GM19240 (cell line): ENCODE measurements around the gene ABCA10.
"Not testable (repeated sequence)": the region's sequence is repeated elsewhere in the genome, so short reads cannot be mapped to it uniquely, and the experiment has no call there.

Experiments
- DNase-seq: peaks from one replicate; pipeline ENCODE4 v3.0.0; 2011; ENCODE audit warnings: low spot score; ENCODE audit not compliant: insufficient read length

ABCA10 gene

DNA sequence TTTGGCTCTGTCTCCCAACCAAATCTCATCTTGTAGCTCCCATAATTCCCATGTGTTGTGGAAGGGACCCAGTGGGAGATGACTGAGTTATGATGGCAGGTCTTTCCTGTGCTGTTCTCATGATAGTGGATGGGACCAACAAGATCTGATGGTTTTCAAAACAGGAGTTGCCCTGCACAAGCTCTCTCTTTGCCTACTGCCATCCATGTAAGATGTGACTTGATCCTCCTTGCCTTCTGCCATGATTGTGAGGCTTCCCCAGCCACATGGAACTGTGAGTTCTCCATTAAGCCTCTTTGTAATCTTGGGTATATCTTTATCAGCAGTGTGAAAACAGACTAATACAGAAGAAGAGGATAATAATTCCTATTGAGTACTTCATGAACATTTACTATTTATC, 60.0 kb downstream of the ABCA10 start:
- DNase-seq = not testable (repeated sequence)

DNA sequence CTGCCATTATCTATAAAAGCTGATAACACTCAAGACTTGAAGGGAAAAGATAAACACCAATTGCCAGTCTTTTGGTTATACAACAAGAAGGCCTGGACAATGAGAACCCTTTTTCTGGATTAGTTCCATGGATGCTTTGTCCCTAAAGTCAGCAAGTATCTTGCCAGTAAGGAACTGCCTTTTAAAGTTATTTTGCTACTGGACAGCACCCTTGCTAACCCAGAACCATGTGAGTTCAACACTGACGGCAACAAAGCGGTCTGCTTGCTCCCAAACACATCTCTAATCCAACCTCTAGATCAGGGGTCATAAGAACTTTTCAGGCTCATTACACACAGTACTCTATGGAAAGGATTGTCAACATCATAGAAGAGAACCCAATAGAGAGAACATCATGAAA, 61.7 kb downstream of the ABCA10 start:
- no peak for DNase-seq

DNA sequence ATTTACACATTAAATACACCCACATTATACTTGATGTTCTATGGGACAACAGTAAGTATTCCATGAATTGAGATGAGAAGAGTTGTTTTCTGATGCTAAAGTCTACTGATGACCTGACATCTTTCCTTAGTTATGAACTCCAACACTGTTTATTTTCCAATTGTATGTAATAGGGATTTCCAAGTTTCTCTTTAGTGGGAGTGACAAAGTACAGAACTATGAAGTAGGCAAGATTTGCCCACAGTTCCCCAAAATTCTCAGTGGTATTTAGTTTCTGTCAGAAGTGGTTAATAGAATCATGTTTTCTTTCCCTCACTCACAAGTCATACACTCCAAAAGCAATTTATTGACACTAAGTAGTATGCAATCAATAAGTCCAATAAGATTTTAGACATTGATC, 64.4 kb downstream of the ABCA10 start:
- no peak for DNase-seq

- DNase-seq = no peak
Observed at GRCh38 chr17:69159418-69159817, 69.2 kb downstream of the ABCA10 start.

DNA sequence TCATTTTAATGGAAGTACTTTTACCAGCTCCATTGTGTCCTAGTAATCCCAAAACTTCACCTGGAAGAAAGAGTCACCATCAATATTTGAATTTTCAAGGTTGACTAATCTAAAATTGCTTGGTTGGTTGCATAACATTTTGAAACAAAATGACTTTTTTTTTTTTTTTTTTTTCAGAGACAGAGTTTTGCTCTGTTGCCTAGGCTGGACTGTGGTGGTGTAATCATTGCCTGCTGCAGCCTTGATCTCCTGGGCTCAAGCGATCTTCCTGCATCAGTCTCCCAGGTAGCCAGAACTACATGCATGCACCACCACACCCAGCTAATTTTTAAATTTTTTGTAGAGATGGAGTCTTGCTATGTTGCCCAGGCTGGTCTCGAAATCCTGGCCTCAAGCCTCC, 74.4 kb downstream of the ABCA10 start:
- DNase-seq = no peak

DNA sequence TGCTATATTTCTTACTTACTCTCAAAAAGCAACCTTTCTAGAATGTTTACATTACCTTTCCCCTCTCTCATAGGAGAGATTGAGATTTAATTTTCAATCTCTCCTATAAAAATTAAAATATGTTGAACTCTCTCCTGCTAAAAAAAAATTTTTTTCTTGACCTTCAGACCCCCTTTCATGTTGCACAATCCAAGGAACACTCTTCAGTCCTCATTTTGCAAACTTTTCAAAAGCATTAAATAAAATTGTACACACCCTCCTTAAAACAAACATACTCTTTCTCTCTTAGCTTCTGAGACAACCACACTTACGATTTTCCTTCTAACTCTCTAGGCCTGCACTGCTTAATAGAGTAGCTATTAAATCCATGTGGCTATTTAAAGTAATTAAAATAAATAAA, 78.3 kb downstream of the ABCA10 start:
- DNase-seq = no peak

GRCh38 chr17:69147460-69147859, 81.2 kb downstream of the ABCA10 start:
- no peak for DNase-seq

DNA sequence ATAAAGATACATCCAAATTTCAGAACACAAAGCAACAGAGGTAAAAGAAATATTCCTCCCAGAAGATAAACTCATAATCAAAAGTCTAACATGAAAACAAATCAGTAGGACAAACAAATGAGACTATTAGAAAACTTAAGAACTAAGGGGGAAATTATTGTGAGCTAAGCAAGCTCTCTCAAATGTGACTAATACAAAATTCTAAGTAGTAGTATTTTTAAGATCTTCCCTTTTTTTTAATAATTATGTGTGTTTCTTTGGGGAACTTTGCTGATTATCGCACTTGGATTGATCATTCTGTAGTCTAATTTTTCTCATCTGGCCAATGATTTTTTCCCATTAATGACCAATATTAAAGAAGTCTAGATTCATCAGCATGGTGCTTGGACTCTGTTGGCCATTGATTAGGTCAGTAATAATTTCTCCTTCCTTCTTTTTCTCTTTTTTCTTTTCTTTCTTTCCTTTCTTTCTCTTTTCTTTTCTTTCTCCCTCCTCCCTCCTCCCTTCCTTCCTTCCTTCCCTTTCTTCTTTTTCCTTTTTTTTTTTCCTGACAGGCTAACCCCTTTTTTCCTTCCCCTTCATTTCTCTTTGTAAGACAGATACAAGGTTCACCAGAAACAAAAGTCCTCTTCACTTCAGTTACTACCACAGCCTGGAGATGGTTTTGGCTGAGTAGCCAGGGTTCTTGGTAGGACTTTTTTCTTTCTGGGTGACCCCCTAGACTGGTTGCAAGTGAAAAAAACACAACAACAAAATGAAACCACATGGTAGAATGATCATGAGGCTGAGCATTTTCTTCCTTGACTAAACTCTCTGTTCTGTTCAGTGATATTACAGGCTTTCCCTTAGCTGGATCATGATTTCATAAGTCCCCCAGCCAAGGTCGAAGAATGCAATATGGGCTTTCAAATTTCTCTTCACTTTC, 84.0 kb downstream of the ABCA10 start:
- DNase-seq = no peak

DNA sequence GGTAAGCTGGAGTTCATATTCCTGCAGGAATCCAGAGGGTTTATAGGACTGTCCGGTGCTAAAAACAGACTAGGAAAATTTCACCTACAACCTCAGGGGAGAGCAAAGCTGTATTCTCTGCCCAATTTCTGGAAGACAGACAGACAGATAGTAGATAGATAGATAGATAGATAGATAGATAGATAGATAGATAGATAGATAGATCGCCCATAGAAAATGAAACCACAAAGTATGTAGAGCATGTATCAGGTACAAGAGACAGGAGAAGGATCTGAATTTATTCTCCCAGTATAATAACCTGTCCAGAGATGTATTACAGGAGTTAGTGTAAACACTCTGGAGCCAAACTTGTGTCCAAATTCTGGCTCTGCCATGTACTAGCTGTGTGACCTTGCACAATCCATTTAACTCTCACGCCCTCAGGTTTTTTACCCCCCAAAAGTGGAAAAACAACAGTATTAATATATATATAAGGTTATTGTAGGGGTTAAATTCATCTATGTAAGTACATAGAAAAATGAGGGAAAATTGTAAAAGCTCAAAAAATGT, 84.9 kb downstream of the ABCA10 start:
- DNase-seq = no peak

GRCh38 chr17:69143151-69143550, 85.5 kb downstream of the ABCA10 start:
- DNase-seq = no peak

DNA sequence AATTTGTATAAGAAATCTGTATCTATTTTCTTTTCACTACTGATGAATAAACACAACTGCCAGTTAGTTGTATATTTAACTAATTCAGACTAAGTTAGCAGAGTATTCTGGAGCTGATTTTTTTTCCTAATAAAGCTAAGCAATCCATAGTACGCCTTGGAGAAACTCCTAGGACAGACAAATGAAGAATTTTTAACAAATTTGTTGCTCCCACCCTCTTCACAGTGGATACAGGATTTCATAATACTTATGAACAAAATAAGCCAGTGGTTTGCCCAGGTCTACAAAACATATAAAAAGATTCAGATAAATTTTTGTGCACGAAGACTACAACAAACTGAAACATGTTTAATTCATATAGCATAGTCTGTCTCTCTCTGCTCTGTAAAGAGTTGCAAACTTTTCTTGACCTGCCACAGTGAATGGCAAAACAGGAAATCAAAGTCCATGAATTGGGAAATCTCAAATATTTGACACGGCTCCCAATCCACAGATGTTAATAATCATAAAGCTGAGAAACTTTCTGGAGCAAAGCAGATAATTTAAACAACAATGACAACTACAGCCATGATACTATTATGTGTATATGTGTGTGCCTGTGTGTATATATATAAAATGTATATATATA, 86.3 kb downstream of the ABCA10 start:
- DNase-seq = no peak

GRCh38 chr17:69141431-69142174, 87.0 kb downstream of the ABCA10 start, which contains the start of gene ABCA6:
Gene ABCA6 (minus strand): TSS chr17:69141895. CDS start chr17:69140703, 1,192 bp downstream.
- DNase-seq = no peak

- no peak for DNase-seq
Observed at GRCh38 chr17:69134112-69134511, 94.5 kb downstream of the ABCA10 start.

- DNase-seq = no peak
Observed at GRCh38 chr17:69130627-69131296, 97.9 kb downstream of the ABCA10 start.

DNA sequence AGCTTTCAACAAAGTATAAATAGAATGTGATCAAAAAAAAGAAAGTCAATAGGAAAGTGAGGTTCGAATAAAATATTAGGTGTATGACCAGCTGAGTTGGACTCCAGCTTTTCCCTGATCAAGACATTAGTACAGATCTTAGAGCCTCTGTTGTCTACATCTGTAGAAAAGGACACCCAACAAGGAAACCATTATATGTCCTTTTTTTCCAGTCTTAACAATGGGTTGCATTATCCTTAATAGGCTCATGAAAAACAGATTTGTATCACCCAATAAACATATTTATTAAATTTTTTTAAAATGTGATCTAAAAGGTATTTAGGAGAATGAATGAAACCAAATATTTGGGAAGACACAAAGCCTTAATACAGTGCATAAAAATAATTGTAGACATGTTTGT, 105.0 kb downstream of the ABCA10 start:
- no peak for DNase-seq

DNA sequence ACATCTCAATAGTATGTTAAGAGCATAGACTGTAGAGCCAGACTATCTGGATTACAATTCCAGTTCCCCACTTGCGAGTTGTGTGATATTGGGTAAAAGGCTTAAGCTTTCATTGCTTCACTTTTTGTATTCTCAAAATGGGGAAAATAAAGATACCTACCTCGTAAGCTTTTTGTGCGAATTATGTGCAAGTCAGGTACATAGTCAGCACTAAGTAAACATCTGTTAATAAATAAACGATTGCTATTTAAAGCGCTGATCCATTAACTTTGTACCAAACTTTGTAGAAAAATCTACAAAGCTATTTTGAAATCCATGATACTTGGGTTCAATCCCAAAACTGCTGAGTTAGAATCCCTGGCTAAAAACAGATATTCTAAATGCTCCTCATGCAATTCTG, 106.6 kb downstream of the ABCA10 start:
- no peak for DNase-seq

DNA sequence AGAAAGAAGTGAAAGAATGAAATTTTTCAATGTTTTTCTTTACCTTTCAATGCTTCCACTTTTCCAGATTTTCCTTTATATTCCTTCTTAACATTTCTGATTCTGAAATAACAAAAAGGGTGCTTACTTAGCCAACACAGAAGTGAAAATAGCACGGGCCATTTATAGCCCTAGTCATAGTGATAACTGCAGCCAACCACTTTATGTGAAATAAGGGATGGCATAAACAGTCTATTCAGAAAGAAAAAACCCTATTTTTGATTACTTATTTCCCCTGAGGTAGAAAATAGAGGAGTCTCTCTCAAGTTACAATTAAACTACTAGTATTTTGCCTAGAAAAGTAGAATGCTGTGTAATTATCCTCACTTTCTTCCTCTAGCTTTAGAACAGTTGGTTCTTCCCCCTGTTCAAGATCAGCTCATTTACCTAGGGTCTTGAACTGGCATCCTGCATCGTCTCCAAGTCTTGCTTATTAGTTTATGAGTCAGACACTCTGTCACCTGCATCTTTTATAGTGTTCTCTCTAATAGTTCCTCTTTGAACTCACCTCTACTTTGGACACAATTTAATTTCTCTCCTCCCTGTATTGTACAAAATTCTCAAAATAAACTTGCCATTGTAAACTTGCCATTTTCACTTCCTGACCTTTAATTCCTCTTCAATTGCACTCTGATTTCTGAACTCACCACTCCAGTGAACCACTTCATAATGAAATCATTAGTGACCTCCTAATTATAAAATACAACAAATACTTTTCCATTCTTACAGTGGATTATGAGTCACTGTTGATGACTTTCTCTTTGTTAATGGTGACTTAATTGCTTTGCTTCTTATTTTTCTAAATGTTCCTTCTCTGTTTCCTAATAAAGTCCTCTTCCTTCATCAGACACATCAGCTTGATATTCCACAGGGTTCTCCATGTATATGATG, 110.5 kb downstream of the ABCA10 start:
- DNase-seq = no peak

DNA sequence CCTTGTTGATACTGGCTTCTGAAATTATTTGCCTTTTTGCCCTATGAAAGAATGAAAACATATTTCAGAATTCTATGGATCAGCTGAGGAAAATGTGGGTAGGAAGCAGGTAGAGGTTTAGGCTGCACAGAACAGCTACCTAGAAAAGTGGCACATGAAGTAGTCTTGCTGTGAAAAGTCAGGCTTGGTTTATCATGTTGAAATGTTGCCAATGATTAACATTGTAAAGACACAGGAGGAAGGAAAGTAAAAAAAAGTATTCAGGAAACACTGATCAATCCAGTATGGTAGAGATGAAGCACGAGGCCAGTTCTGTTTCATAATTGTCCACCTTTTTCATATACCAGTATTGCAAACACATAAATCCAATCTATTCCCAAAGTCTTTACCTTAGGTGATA, 116.8 kb downstream of the ABCA10 start:
- no peak for DNase-seq

DNA sequence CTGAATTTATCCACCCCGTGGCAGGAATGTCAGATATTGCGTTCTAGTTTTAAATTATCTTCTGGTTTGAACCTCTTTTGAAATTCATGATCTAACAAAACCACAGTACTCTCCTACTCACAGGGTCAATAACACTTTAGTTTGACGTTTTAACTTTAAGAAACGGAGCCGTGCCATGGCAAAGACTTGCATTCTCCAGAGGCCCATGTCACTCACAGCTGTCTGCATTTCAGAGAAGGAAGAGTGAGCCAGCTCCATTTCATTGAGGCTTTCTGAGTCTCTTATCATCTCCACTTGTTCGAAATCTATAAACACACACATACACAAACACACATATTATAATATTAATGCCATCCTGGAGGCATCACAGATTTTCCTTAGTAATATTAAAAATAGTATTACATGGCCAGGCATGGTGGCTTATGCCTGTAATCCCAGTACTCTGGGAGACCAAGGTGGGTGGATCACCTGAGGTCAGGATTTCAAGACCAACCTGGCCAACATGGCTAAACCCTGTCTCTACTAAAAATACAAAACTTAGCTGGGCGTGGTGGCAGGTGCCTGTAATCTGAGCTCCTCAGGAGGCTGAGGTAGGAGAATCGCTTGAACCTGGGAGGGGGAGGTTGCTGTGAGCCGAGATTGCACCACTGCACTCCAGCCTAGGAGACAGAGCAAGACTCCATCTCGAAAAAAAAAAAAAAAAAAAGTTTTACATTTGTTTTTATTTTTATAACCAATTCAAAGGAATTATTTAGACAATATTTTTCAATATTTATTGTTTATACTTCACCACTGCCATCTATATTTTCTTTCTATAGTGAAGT, 122.5 kb downstream of the ABCA10 start:
- DNase-seq = no peak
